Mucosa of descending colon (tissue), 3 donors: ENCODE results near the gene FAM131A. TPM values are rescaled to one million over a fixed set of nuclear protein-coding genes. Genes with fewer than 3 reads are reported as not detected.

Experiments
- ATAC-seq: fragments of 200-7000 bp; cut with Tn5 transposase; one replicate; pipeline ENCODE4 v1.9.1; 2020; ENCODE audit warnings: mild to moderate bottlenecking, moderate library complexity
- DNase-seq, 3 donors: peaks; one replicate each; pipeline ENCODE4 v3.0.0-alpha.2; 2020
- H3K36me3 ChIP-seq: fragments of 200-600 bp; one replicate; pipeline ENCODE4 v1.8.0; 2021; ENCODE audit warnings: low read depth, mild to moderate bottlenecking
- H3K4me1 ChIP-seq: fragments of 200-600 bp; one replicate; pipeline ENCODE4 v1.8.0; 2021; ENCODE audit warnings: low read depth, mild to moderate bottlenecking
- H3K4me3 ChIP-seq: fragments of 200-600 bp; one replicate; pipeline ENCODE4 v1.8.0; 2021; ENCODE audit warnings: mild to moderate bottlenecking
- H3K9me3 ChIP-seq: fragments of 200-600 bp; one replicate; pipeline ENCODE4 v1.8.0; 2021; ENCODE audit warnings: mild to moderate bottlenecking
- intact Hi-C, 2 donors: fragments of 100-400 bp; cut with DNase I in 1 of 2; cut with micrococcal nuclease in 1 of 2; formaldehyde crosslinking; loops; one replicate each; pipeline versions ENCODE4 v1.11.0 to v1.11.1; 2022; cut with DNase I, micrococcal nuclease
- total RNA-seq, 3 donors: library from RNA; stranded (reverse); fragmentation: NEBNext Ultra II Directional in 2 of 3; extraction: Animal tissue kit (Norgen Biotek cat#: 25700) in 2 of 3; gene quantifications; one replicate each; pipeline versions ENCODE4 v1.2.1 to v1.2.4, GENCODE V29; 2021 to 2023
- TF ChIP-seq, protein P1 (sequence below): fragments of 200-600 bp; IDR thresholded peaks from one replicate; pipeline ENCODE4 v1.8.0; 2022; ENCODE audit warnings: antibody characterized with exemption, mild to moderate bottlenecking
- donor health status: DM: no; HTN: no; CAD: no; lungs with moderate emphysema.
- donor health status: DM: no; HTN: no; CAD: no.
- donor health status: DM: no; HTN: yes; CAD: no.

Gene FAM131A
- total RNA-seq, 3 donors from 2014 or later: 14.1 to 29.8 (median 16.4) TPM

DNA sequence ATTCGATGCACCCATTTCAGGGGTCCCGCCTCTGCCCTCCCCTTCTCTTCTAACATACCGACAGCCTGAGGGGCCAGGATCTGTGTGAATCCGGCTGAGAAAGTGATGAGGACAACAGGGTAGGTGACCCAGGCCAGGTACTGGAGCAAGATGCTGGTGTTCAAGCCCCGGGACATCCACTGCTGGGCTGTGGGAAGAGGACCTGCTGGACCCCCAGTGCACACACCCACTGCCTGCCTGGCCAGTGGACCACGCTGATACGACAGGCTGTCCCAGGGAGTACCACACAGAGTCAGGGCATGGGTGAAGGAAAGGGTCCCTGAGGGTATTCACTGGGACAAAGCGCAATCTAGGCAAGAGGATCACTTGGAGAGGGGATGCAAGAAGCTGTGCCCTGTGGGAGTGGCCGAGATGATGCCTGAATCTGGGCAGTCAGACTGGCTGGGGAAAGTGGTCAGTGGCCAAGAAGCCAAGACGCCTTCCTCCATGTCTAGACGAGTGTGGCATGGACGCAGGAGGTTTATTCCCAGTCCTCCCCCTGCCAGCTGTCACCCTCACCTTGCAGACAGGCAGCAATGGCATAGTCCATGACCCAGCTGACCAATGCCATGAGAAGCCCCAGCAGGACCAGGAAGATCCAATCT, 20.8 kb downstream of the FAM131A start:
- ATAC-seq (no peak), DNase-seq (peak in 1 of 3 donors; percentile 15)
- intact Hi-C loops: no loop called here
- no peaks in the 10 kb centered on the region for H3K36me3 ChIP-seq
- H3K4me1 ChIP-seq: peaks cover 14% of the 10 kb centered on the region
- H3K9me3 ChIP-seq: no peaks in the 10 kb centered on the region
- H3K4me3 ChIP-seq: no peak overlapping the region
- TF ChIP-seq, protein P1, sequence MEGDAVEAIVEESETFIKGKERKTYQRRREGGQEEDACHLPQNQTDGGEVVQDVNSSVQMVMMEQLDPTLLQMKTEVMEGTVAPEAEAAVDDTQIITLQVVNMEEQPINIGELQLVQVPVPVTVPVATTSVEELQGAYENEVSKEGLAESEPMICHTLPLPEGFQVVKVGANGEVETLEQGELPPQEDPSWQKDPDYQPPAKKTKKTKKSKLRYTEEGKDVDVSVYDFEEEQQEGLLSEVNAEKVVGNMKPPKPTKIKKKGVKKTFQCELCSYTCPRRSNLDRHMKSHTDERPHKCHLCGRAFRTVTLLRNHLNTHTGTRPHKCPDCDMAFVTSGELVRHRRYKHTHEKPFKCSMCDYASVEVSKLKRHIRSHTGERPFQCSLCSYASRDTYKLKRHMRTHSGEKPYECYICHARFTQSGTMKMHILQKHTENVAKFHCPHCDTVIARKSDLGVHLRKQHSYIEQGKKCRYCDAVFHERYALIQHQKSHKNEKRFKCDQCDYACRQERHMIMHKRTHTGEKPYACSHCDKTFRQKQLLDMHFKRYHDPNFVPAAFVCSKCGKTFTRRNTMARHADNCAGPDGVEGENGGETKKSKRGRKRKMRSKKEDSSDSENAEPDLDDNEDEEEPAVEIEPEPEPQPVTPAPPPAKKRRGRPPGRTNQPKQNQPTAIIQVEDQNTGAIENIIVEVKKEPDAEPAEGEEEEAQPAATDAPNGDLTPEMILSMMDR: no peak

DNA sequence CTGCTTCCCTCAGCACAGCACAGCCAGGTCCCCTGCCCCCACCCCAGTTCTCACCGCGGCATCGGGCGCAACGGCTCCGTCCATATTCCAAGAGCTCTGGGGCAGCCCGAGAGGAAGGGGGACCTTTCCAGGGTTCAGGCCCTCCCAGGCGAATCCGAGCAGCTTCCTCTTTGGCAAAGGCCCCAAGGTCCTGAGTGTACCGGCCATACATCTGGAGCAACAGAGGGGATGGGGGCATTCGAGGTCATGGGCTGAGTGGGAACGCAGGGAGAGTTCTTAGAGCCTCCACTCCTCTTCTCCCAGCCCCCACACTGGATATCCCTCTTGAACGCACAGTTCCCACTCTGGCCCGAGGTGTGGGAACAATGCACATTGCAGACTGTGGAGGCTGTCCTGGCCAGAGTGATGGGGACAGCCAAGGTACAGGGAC, 21.5 kb downstream of the FAM131A start:
- H3K4me3 ChIP-seq: no peak overlapping the region
- no peaks in the 10 kb centered on the region for H3K9me3 ChIP-seq
- intact Hi-C loops: no loop called here
- H3K36me3 ChIP-seq: no peaks in the 10 kb centered on the region
- DNase-seq (no peak), ATAC-seq (no peak)
- H3K4me1 ChIP-seq: peaks cover 17% of the 10 kb centered on the region
- TF ChIP-seq, protein P1: no peak

DNA sequence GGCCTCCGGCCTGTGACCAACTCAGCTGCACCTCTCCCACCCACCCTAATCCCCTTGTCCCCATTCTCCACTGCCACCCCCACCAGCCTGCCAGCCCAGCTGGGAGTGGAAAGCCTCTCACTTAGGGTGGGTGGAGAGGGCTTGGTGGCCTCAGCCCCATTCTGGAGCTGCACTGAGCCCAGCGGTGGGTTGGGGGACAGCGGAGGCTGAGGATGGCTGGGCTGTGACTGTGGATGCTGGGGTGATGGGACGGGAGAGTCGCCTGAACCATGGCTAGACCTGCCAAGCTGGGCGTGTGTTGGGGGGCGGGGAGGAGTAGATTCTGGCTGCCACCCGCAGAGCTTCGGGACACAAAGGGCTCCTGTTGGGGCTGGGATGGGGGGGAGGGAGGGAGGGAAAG, 22.2 kb downstream of the FAM131A start:
- TF ChIP-seq, protein P1: no peak
- Histone ChIP-seq H3K4me1 (peaks cover 22% of the 10 kb centered on the region), H3K4me3 (no peak overlapping the region), H3K9me3 (no peaks in the 10 kb centered on the region), H3K36me3 (no peaks in the 10 kb centered on the region)
- ATAC-seq (no peak), DNase-seq (peak in 1 of 3 donors; percentile 45)
- intact Hi-C loops: no loop called here

DNA sequence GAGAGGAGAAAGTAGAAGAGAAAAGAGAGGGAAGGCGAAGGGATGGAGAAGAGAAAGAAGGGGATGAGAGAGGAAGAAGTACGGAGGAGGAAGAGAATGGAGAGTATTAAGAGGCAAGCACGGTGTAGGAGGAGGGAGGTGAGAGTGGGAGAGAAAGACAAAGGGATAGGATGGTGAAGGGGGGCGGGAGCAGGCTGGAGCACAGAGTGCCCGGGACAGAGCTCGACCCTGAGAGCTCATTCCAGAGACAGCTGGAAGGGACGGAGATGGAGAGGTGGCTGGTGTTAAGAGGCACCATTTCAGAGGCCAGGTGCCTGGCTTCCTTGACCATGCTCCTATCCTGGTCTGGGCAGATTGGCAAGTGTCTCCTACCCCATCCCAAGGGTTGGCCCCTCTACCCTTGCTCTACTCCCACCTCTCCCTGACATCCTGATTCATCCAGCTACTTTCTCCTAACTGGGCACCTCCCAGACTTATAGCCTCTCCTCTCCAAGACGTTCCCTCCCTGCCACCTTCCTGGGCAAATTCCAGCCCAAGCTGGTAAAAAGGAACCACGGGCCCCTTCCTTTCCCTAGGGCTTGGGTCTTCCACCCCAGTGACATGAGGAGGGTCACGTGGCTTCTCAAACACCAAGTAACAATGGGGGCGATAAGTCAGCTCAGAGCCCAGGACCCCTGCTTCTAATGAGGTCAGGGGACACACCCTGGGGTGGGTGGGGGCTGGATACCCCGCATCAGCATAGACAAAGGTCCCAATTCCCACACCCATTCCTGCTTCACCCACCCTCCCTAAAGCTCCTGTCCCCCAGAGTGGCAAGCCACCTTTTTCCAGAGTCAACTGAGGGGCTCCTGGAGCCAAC, 22.9 kb downstream of the FAM131A start:
- intact Hi-C loops: no loop called here
- ATAC-seq (no peak), DNase-seq (peak in 2 of 3 donors; percentile 27)
- Histone ChIP-seq H3K4me3 (peak overlapping the region; percentile 96), H3K36me3 (no peaks in the 10 kb centered on the region), H3K4me1 (peaks cover 22% of the 10 kb centered on the region), H3K9me3 (no peaks in the 10 kb centered on the region)
- TF ChIP-seq, protein P1: no peak

DNA sequence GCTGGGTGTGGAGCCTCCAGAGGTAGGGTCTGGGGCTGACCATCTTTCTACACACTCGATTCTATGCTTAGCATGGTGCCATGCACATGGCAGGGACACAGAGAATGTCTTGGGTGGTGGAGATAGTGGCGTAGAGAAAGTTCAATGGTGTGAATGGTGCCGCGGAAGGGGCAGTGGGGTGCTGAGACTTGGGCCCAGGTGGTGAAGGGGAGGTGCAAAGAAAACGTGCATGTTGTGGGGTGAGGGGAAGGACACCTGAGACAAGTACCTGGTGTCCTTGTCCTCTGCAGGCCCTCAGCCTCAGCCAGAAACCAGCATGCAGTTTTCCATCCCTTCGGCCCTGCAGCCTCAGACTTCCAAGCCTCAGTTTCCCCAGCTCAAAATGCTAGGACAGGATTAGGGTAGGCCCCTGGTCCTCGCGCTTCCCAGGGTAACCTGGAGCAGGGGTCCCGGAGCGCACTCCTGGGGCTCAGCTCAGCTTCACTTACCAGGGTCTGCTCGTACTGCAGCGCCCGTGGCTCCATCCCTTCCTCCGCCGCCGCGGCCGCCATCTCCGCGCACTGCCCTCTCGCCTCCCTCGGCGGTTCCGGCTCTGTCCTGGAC, 23.6 kb downstream of the FAM131A start:
- Histone ChIP-seq H3K9me3 (no peaks in the 10 kb centered on the region), H3K4me1 (peaks cover 22% of the 10 kb centered on the region), H3K4me3 (peak overlapping the region; percentile 96), H3K36me3 (no peaks in the 10 kb centered on the region)
- TF ChIP-seq, protein P1: no peak
- intact Hi-C loops: no loop called here
- peak in 2 of 3 donors; percentile 40 to 68 for DNase-seq
- no peak for ATAC-seq
